ENCODE results near the gene AVEN.

- no peak for TF ChIP-seq EP300 (IDR thresholded peaks at IDR 0.05; ENCODE audit: low read depth in 2 of 2, low read length in 2 of 2)
- TF ChIP-seq EP300 (CRISPR knock-in tag; IDR thresholded peaks at IDR 0.05; ENCODE audit: borderline replicate concordance), result no peak
- TF ChIP-seq TCF7L2 (IDR thresholded peaks at IDR 0.05; ENCODE audit: low read depth, low read length), result no peak
- no peak for TF ChIP-seq ZFP1 (CRISPR knock-in tag; IDR thresholded peaks at IDR 0.05)
- no peak for TF ChIP-seq CTCF (CRISPR knock-in tag; IDR thresholded peaks at IDR 0.05)
- TF ChIP-seq ZNF274 (CRISPR knock-in tag; IDR thresholded peaks at IDR 0.05), result no peak
- no peak for TF ChIP-seq CENPT (CRISPR knock-in tag; IDR thresholded peaks at IDR 0.05; ENCODE audit: low read depth)
Measured at GRCh38 chr15:34054081-34054707, 15.2 kb upstream of the AVEN start.

All from HepG2 (cell line).